GM23338 (cell line): Measurements from ENCODE around the gene COPS4. TPM values are rescaled to one million over a fixed set of nuclear protein-coding genes. Genes with fewer than 3 reads are reported as not detected.

Source experiments
- CREB1 ChIP-seq: fragments of 250-450 bp; sonication (Bioruptor Pico); IDR thresholded peaks from 2 replicates; pipeline ENCODE4 v1.5.0; 2020; ENCODE audit warnings: low read depth, mild to moderate bottlenecking, moderate library complexity
- EZH2phosphoT487 ChIP-seq: fragments of 200-600 bp; sonication (generic); IDR thresholded peaks from one replicate; pipeline ENCODE4 v1.8.1; 2018; ENCODE audit warnings: antibody characterized with exemption; ENCODE audit not compliant: unreplicated experiment
- NANOG ChIP-seq: IDR thresholded peaks from 2 replicates; pipeline ENCODE4 v1.6.1; 2016; ENCODE audit warnings: antibody characterized with exemption, borderline replicate concordance
- POLR2AphosphoS5 ChIP-seq: IDR thresholded peaks from 2 replicates; pipeline ENCODE4 v1.6.1; 2016; ENCODE audit warnings: antibody characterized with exemption, low read depth
- STAT1 ChIP-seq: IDR thresholded peaks from one replicate; pipeline ENCODE4 v1.6.1; 2016; ENCODE audit warnings: antibody characterized with exemption; ENCODE audit not compliant: unreplicated experiment
- polyA plus RNA-seq: library from polyadenylated mRNA; unstranded; fragments of >200 nt; fragmentation: Nextera tagmentation; extraction: Ambion mirVana; gene quantifications from 2 replicates; pipeline ENCODE4 v1.2.1, GENCODE V29; 2016
- total RNA-seq: library from RNA; depleted of rRNA; stranded (reverse); fragments of >200 nt; shearing (Covaris generic); gene quantifications from 2 replicates; pipeline ENCODE4 v1.2.3, GENCODE V29; 2014
- TF ChIP-seq, protein P1 (sequence below): fragments of 250-450 bp; sonication (Bioruptor Pico); IDR thresholded peaks from 2 replicates; pipeline ENCODE4 v1.5.0; 2020; ENCODE audit warnings: mild to moderate bottlenecking, moderate library complexity
- TF ChIP-seq, protein P2 (sequence below): IDR thresholded peaks from 2 replicates; pipeline ENCODE4 v1.6.1; 2016; ENCODE audit warnings: antibody characterized with exemption
- TF ChIP-seq, protein P3 (sequence below), 2 experiments: fragments of 200-600 bp in 1 of 2; sonication (generic) in 1 of 2; conservative IDR thresholded peaks; 2 replicates each; pipeline versions ENCODE4 v1.5.1 to v1.6.1; 2016 to 2017; ENCODE audit warnings: antibody characterized with exemption in 2 of 2, low read depth in 2 of 2, mild to moderate bottlenecking in 2 of 2, moderate library complexity in 1 of 2

The COPS4 gene
- total and polyA plus RNA-seq, 2 experiments from 2014 or later, result 23.7 to 46.6 TPM

GRCh38 chr4:83036991-83037665 is 2.1 kb downstream of the COPS4 start (continued):
- TF ChIP-seq, protein P1, sequence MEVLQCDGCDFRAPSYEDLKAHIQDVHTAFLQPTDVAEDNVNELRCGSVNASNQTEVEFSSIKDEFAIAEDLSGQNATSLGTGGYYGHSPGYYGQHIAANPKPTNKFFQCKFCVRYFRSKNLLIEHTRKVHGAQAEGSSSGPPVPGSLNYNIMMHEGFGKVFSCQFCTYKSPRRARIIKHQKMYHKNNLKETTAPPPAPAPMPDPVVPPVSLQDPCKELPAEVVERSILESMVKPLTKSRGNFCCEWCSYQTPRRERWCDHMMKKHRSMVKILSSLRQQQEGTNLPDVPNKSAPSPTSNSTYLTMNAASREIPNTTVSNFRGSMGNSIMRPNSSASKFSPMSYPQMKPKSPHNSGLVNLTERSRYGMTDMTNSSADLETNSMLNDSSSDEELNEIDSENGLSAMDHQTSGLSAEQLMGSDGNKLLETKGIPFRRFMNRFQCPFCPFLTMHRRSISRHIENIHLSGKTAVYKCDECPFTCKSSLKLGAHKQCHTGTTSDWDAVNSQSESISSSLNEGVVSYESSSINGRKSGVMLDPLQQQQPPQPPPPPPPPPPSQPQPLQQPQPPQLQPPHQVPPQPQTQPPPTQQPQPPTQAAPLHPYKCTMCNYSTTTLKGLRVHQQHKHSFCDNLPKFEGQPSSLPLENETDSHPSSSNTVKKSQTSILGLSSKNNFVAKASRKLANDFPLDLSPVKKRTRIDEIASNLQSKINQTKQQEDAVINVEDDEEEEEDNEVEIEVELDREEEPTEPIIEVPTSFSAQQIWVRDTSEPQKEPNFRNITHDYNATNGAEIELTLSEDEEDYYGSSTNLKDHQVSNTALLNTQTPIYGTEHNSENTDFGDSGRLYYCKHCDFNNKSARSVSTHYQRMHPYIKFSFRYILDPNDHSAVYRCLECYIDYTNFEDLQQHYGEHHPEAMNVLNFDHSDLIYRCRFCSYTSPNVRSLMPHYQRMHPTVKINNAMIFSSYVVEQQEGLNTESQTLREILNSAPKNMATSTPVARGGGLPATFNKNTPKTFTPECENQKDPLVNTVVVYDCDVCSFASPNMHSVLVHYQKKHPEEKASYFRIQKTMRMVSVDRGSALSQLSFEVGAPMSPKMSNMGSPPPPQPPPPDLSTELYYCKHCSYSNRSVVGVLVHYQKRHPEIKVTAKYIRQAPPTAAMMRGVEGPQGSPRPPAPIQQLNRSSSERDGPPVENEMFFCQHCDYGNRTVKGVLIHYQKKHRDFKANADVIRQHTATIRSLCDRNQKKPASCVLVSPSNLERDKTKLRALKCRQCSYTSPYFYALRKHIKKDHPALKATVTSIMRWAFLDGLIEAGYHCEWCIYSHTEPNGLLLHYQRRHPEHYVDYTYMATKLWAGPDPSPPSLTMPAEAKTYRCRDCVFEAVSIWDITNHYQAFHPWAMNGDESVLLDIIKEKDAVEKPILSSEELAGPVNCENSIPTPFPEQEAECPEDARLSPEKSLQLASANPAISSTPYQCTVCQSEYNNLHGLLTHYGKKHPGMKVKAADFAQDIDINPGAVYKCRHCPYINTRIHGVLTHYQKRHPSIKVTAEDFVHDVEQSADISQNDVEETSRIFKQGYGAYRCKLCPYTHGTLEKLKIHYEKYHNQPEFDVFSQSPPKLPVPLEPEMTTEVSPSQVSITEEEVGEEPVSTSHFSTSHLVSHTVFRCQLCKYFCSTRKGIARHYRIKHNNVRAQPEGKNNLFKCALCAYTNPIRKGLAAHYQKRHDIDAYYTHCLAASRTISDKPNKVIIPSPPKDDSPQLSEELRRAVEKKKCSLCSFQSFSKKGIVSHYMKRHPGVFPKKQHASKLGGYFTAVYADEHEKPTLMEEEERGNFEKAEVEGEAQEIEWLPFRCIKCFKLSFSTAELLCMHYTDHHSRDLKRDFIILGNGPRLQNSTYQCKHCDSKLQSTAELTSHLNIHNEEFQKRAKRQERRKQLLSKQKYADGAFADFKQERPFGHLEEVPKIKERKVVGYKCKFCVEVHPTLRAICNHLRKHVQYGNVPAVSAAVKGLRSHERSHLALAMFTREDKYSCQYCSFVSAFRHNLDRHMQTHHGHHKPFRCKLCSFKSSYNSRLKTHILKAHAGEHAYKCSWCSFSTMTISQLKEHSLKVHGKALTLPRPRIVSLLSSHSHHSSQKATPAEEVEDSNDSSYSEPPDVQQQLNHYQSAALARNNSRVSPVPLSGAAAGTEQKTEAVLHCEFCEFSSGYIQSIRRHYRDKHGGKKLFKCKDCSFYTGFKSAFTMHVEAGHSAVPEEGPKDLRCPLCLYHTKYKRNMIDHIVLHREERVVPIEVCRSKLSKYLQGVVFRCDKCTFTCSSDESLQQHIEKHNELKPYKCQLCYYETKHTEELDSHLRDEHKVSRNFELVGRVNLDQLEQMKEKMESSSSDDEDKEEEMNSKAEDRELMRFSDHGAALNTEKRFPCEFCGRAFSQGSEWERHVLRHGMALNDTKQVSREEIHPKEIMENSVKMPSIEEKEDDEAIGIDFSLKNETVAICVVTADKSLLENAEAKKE (CRISPR knock-in tag), result no peak
- TF ChIP-seq POLR2AphosphoS5, result no peak
- no peak for TF ChIP-seq NANOG
- no peak for TF ChIP-seq STAT1
- TF ChIP-seq, protein P2, sequence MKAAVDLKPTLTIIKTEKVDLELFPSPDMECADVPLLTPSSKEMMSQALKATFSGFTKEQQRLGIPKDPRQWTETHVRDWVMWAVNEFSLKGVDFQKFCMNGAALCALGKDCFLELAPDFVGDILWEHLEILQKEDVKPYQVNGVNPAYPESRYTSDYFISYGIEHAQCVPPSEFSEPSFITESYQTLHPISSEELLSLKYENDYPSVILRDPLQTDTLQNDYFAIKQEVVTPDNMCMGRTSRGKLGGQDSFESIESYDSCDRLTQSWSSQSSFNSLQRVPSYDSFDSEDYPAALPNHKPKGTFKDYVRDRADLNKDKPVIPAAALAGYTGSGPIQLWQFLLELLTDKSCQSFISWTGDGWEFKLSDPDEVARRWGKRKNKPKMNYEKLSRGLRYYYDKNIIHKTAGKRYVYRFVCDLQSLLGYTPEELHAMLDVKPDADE, result no peak
- TF ChIP-seq CREB1 (CRISPR knock-in tag), result no peak
- no peak for TF ChIP-seq EZH2phosphoT487
- TF ChIP-seq, protein P3, sequence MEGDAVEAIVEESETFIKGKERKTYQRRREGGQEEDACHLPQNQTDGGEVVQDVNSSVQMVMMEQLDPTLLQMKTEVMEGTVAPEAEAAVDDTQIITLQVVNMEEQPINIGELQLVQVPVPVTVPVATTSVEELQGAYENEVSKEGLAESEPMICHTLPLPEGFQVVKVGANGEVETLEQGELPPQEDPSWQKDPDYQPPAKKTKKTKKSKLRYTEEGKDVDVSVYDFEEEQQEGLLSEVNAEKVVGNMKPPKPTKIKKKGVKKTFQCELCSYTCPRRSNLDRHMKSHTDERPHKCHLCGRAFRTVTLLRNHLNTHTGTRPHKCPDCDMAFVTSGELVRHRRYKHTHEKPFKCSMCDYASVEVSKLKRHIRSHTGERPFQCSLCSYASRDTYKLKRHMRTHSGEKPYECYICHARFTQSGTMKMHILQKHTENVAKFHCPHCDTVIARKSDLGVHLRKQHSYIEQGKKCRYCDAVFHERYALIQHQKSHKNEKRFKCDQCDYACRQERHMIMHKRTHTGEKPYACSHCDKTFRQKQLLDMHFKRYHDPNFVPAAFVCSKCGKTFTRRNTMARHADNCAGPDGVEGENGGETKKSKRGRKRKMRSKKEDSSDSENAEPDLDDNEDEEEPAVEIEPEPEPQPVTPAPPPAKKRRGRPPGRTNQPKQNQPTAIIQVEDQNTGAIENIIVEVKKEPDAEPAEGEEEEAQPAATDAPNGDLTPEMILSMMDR (conservative IDR thresholded peaks at IDR 0.05; ENCODE audit: low read depth in 2 of 2), result no peak
